HG03066 (cell line): ENCODE data around the gene VAV2.

Source experiments
- ATAC-seq: cut with Tn5 transposase; IDR thresholded peaks from one replicate; pipeline ENCODE4 v1.9.1; 2021; ENCODE audit warnings: low read depth; ENCODE audit not compliant: unreplicated experiment

VAV2 gene

GRCh38 chr9:133942206-133942975 lies 49.7 kb downstream of the VAV2 start:
- ATAC-seq = no peak

GRCh38 chr9:133939845-133940244 lies 52.3 kb downstream of the VAV2 start:
- ATAC-seq = no peak

- ATAC-seq = no peak
Observed at GRCh38 chr9:133939171-133939785, 52.8 kb downstream of the VAV2 start.

- no peak for ATAC-seq
Observed at GRCh38 chr9:133938753-133939152, 53.4 kb downstream of the VAV2 start.

- no peak for ATAC-seq
Observed at GRCh38 chr9:133938086-133938485, 54.0 kb downstream of the VAV2 start.

- ATAC-seq = no peak
Observed at GRCh38 chr9:133937120-133937519, 55.0 kb downstream of the VAV2 start.

- no peak for ATAC-seq
Observed at GRCh38 chr9:133935328-133936005, 56.7 kb downstream of the VAV2 start.

GRCh38 chr9:133934482-133935232 lies 57.5 kb downstream of the VAV2 start:
- ATAC-seq = no peak

- no peak for ATAC-seq
Observed at GRCh38 chr9:133933426-133934026, 58.6 kb downstream of the VAV2 start.

GRCh38 chr9:133932633-133933032 lies 59.5 kb downstream of the VAV2 start:
- no peak for ATAC-seq

GRCh38 chr9:133932181-133932580 lies 59.9 kb downstream of the VAV2 start:
- ATAC-seq = no peak

- no peak for ATAC-seq
Observed at GRCh38 chr9:133930682-133931485, 61.2 kb downstream of the VAV2 start.

GRCh38 chr9:133930046-133930681 lies 62.0 kb downstream of the VAV2 start:
- ATAC-seq = no peak

- no peak for ATAC-seq
Observed at GRCh38 chr9:133929599-133929998, 62.5 kb downstream of the VAV2 start.

- ATAC-seq = no peak
Observed at GRCh38 chr9:133928248-133928764, 63.8 kb downstream of the VAV2 start.

- no peak for ATAC-seq
Observed at GRCh38 chr9:133927041-133927440, 65.1 kb downstream of the VAV2 start.

- no peak for ATAC-seq
Observed at GRCh38 chr9:133926165-133926856, 65.8 kb downstream of the VAV2 start.

GRCh38 chr9:133924453-133924852 lies 67.7 kb downstream of the VAV2 start:
- no peak for ATAC-seq
